HG02840 (cell line): Measurements from ENCODE around the gene FBXO28.
"Not testable (repeated sequence)": the region's sequence is repeated elsewhere in the genome, so short reads cannot be mapped to it uniquely, and the experiment has no call there.

Source experiments
- ATAC-seq: cut with Tn5 transposase; IDR thresholded peaks from one replicate; pipeline ENCODE4 v1.9.1; 2021; ENCODE audit warnings: mild to moderate bottlenecking, moderate library complexity, moderate number of reproducible peaks; ENCODE audit not compliant: unreplicated experiment, low FRiP score

The FBXO28 gene, protein sequence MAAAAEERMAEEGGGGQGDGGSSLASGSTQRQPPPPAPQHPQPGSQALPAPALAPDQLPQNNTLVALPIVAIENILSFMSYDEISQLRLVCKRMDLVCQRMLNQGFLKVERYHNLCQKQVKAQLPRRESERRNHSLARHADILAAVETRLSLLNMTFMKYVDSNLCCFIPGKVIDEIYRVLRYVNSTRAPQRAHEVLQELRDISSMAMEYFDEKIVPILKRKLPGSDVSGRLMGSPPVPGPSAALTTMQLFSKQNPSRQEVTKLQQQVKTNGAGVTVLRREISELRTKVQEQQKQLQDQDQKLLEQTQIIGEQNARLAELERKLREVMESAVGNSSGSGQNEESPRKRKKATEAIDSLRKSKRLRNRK

GRCh38 chr1:224113918-224114786 lies at the start of gene FBXO28:
TSS of gene FBXO28 (plus strand) at chr1:224114111. CDS start at chr1:224114130, 19 bp downstream.
- ATAC-seq: peak; percentile 98

DNA sequence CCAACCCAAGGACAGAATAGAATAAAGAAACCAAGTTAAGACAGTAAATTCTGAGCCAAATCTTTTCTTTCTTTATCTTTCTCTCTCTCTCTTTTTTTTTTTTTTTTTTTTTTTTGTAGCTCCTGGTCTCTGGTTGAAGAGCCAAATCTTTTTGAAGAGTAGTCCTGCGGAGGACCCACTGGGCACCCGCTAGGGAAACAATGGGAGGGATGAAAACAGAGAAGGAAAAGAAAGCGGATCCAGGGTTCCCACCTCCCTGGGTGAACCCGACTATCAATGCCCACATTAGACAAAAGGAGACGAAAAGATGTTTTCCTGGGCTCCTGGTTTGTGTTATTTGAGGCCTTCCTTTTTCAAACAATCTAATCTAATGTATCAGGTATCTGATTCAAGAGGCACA lies 49.8 kb upstream of the FBXO28 start:
- ATAC-seq: no peak

DNA sequence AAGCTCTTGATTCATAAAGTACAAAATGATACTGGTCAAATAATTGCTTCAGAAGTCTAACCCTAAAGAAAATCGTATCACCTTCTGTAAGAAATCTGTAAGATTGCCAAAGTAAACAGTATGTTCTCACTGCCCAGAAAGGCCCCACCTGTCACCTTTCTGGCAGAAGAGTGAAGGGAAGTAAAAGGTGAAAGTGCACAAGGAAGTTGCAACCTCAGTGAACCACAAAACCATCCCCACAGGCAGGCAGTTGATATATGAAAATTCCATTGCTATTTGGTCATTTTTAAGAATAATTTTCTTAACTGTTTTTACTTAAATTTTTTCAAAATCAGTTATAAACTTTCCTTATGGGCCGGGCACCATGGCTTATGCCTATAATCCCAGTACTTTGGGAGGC lies 48.5 kb upstream of the FBXO28 start:
- ATAC-seq: no peak

DNA sequence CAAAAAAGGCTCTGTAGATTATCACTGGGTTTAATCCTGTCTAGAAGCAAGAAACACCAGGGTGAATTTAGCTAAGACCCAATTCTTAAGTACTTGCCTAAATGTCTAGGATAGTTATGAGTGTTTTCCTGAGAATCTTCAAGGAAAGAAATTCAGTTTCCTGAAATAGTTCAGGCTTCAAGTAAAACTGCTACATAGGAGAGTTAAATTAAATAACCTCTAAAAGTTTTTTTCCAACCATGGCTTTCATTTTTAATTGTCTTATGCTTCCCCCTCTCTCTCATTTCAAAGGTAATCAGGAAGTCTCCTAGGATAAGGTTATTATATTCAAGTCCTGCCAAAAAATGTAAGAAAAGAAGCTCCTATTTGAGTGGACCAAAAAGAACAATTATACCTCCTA lies 46.7 kb upstream of the FBXO28 start:
- ATAC-seq: no peak

- ATAC-seq: no peak
Measured at GRCh38 chr1:224067621-224068457, 46.1 kb upstream of the FBXO28 start.

DNA sequence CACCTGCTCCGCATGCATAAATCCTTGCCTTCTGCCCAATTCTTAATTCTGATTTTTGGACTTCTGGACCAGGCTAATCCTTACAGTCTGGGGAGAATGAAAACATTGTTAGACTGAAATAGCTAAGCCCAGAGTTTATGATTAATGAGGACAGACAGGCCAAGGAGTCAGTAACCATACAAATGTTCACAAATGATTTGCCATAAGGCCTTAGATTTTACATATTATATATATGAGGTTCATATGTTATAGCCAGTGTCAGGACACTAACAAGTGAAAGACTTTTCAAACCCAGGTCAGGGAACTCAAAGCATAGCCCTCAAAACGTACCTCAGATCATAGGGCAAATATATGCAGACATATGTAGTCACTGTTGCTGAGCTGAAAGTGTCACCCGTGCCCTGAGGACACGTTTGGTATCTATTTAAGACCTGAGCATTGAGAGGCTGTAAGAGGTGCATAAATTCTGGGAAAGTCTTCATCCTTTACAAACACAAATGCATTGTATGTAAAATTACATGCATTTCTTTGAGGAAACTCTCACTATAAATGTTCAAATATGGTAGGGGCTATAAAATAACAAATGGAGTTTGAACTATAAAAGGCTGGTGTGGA lies 45.3 kb upstream of the FBXO28 start:
- no peak for ATAC-seq

DNA sequence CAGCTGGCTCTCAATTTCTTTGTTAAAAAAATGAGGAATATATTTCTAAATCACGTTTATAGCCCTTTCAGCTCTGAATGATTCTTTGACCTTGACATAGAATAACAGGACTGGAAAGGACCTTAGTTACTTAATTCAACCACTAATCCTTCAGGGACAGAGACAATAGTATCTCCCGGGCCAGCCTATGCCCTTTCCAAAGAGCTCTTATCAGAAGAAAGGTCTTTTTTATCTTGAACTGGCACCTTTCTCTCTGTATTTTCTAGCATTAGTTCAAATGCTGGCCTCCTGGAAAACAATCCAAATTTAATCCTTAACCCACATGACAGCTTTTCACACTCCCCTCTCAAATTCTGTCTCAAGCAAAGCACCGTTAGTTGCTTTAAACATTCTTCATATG lies 44.8 kb upstream of the FBXO28 start:
- no peak for ATAC-seq

GRCh38 chr1:224070521-224070920 lies 43.4 kb upstream of the FBXO28 start:
- no peak for ATAC-seq

GRCh38 chr1:224076407-224076806 lies 37.5 kb upstream of the FBXO28 start:
- no peak for ATAC-seq

GRCh38 chr1:224079644-224080043 lies 34.3 kb upstream of the FBXO28 start:
- ATAC-seq: not testable (repeated sequence)

DNA sequence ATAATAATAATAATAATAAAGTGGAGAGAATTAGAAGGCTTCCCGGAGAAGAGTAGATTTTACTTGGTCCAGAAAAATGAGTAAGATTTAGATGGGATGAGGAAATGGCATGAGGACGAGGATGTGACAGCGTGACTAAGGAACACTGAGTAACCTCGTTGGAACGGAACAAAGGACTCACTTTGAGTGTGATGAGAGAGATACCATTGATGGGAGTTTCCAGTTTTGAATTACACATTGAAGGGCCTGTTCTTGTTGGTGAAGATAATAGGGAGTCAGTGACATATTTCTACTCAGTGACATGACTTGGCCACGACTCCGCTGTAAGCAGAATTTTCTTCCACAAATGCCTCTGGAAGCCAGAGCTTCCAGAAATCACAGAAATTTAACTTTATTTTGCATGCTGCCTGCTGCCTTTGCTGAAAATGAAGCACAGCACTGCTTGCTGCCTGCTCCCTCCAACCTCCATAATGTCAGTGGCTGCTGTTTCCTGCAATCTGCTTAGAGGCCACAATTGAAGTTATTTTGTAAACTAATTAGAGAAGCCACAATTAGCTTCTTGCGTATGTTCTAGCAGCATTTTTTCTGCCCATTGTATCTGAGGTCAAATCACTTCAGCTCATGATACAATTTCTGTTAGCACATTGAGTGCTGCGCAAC lies 33.7 kb upstream of the FBXO28 start:
- ATAC-seq: no peak

DNA sequence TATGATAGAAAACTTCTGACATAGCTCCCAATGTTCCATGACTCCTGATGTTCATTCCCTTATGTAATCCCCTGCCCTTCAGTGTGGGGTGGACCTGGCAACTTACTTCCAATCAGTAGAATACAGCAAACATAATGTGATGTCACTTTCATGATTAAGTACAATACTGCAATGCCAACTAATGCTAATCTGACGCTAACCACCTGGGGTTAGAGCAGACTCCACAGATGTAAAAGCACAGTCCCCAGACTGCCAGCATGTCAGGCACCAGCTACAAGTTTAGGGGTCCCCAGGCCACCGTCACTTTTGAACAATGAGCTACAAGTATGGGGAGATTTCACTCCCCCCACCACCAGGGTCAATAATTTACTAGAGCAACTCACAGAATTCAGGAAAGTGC lies 32.3 kb upstream of the FBXO28 start:
- no peak for ATAC-seq

GRCh38 chr1:224082146-224082545 lies 31.8 kb upstream of the FBXO28 start:
- no peak for ATAC-seq

DNA sequence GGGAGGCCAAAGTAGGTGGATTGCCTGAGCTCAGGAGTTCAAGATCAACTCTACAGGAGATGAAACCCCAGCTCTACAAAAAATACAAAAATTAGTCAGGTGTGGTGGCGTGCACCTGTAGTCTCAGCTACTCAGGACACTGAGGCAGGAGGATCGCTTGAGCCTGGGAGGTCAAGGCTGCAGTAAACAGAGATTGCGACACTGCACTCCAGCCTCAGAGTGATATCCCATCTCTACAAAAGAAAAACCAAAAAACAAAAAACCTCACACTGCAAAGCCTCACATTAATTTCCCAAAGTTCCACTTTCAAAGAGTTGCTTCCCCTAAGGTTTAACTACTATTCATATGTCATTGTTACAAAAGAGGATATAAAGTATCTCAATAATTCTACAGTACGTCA lies 29.0 kb upstream of the FBXO28 start:
- ATAC-seq: no peak

- ATAC-seq: no peak
Measured at GRCh38 chr1:224085421-224086108, 28.3 kb upstream of the FBXO28 start.

DNA sequence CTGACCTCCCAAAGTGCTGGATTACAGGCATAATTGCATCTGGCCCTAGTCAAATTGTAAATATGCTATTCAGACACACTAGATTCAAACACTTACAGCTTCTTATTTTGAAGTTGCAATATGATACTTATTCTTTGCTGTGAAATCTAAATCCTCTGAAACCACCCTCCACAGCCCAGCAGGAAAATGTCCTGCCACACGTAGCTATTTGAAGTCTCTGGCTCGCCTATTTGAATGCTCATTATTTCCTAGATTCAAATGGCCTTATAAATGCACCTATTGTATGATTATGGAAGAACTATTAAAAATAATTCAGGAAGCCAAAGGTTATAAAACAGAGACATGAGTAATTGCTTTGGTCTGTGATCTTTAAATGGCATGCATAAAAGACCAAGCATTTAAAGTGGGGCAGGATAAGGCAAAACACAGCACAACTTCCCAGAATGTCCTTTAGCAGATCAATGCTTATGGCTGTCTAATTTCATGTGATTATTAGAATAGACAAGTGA lies 26.6 kb upstream of the FBXO28 start:
- ATAC-seq: no peak

GRCh38 chr1:224089583-224089982 lies 24.3 kb upstream of the FBXO28 start:
- ATAC-seq: no peak

DNA sequence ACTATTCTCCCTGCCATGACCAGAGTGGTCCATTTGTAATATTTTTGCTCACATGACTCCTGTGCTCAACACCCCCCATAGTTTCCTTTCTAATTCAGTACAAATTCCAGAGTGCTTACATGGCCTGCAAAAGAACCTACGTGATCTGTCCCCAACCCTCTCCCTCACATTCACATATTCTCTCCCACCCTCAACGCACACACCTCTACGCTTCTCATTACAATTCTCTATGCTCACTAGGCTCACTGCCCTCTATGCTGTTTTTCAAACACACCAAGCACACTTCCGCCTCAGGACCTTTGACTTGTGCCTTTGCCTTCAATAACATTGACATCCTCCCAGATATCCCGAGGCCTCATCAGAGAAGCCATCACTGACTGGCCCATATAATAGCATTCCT lies 23.8 kb upstream of the FBXO28 start:
- ATAC-seq: no peak

DNA sequence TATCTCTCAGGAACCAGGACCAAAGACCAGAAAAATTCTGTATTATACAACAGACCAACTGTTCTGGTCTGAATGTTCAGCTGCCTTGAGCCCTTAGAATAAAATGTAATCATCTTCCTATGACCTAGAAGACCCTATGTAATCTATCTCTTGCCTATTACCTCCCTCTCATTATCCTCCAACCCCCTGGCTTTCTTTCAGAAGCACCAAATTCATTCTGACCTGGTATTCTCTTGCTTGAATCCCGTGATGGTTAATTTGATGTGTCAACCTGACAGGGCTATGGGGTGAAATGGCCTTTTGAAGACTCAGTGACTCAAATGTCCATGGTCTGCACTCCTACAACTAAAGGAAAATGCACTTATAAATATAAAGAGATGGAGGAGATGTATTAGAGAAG lies 21.8 kb upstream of the FBXO28 start:
- no peak for ATAC-seq
